K562 (cell line): ENCODE results near the gene XPNPEP3.

ENCODE experiments used
- HNRNPH1 ChIP-seq: fragments of 200-400 bp; formaldehyde crosslinking; optimal IDR thresholded peaks from 2 replicates; pipeline ENCODE3; 2017; ENCODE audit warnings: low read depth, mild to moderate bottlenecking, low read length, moderate library complexity
- JUN ChIP-seq, 2 experiments: sonication (generic) in 1 of 2; formaldehyde crosslinking in 1 of 2; IDR thresholded peaks; 2 replicates each; pipeline versions ENCODE4 v1.6.1 to v1.8.0; 2012 to 2022; ENCODE audit warnings: borderline replicate concordance in 2 of 2, mild to moderate bottlenecking in 2 of 2, improper control_type of control experiment in 1 of 2, low read depth in 1 of 2, low read length in 1 of 2, missing genetic modification reagents in 1 of 2
- POLR2A ChIP-seq: fragments of 450-650 bp; conservative IDR thresholded peaks from 2 replicates; pipeline ENCODE4 v1.6.1; 2016
- ZBTB17 ChIP-seq: fragments of 450-650 bp; formaldehyde crosslinking; IDR thresholded peaks from 2 replicates; pipeline ENCODE4 v1.4.0; 2020; ENCODE audit warnings: mild to moderate bottlenecking
- ZNF24 ChIP-seq: fragments of 450-650 bp; IDR thresholded peaks from 2 replicates; pipeline ENCODE4 v1.6.1; 2016
- TF ChIP-seq, protein P1 (sequence below): IDR thresholded peaks from 3 replicates; pipeline ENCODE4 v1.6.1; 2011; ENCODE audit warnings: borderline replicate concordance, mild to moderate bottlenecking, moderate library complexity; ENCODE audit not compliant: insufficient read length; ENCODE audit errors: extremely low read depth

DNA sequence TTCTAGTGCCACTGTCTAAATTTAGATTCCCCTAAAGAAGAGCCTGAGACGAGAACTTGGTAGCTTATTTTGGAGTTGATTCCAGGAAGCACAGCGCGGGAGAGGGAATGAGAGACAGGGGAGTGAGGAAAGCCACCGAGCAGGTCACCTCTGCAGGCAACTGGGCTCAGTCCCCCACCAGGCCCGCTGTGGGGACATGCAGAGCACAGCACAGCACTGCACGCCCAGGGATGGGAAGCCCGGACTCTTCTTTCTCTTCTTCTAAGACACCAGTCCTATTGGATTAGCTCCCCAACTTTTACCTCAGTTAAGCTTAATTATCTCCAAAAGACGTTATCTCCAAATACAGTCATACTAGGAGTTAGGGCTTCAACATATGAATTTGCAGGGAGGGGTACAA is 122.9 kb downstream of the XPNPEP3 start:
- TF ChIP-seq, protein P1, sequence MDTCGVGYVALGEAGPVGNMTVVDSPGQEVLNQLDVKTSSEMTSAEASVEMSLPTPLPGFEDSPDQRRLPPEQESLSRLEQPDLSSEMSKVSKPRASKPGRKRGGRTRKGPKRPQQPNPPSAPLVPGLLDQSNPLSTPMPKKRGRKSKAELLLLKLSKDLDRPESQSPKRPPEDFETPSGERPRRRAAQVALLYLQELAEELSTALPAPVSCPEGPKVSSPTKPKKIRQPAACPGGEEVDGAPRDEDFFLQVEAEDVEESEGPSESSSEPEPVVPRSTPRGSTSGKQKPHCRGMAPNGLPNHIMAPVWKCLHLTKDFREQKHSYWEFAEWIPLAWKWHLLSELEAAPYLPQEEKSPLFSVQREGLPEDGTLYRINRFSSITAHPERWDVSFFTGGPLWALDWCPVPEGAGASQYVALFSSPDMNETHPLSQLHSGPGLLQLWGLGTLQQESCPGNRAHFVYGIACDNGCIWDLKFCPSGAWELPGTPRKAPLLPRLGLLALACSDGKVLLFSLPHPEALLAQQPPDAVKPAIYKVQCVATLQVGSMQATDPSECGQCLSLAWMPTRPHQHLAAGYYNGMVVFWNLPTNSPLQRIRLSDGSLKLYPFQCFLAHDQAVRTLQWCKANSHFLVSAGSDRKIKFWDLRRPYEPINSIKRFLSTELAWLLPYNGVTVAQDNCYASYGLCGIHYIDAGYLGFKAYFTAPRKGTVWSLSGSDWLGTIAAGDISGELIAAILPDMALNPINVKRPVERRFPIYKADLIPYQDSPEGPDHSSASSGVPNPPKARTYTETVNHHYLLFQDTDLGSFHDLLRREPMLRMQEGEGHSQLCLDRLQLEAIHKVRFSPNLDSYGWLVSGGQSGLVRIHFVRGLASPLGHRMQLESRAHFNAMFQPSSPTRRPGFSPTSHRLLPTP, result no peak
- TF ChIP-seq POLR2A, result no peak
- TF ChIP-seq JUN (IDR thresholded peaks at IDR 0.05; ENCODE audit: borderline replicate concordance, low read depth, low read length), result no peak
- no peak for TF ChIP-seq JUN (CRISPR knock-in tag; IDR thresholded peaks at IDR 0.05; ENCODE audit: borderline replicate concordance)
- TF ChIP-seq ZNF24, result no peak
- TF ChIP-seq ZBTB17, result no peak
- TF ChIP-seq HNRNPH1, result no peak
